ENCODE measurements around the gene TRAP1. TPM values are rescaled to one million over a fixed set of nuclear protein-coding genes. Genes with fewer than 3 reads are reported as not detected.

TRAP1 gene
- polyA plus RNA-seq, 1 donor from 2014 or later: 73.0 TPM

GRCh38 chr16:3736116-3736515 is 18.8 kb upstream of the TRAP1 start:
- no peaks in the 10 kb centered on the region for H3K9me3 ChIP-seq (ENCODE audit: low read length)
- H3K4me3 ChIP-seq (ENCODE audit: low read length): no peak overlapping the region
- no peak overlapping the region for H2AFZ ChIP-seq (ENCODE audit: low read depth, low read length)
- H3F3A ChIP-seq (ENCODE audit: insufficient read depth, low read length, poor library complexity, severe bottlenecking): no peaks in the 10 kb centered on the region
- H3K9ac ChIP-seq (ENCODE audit: low read length): no peak overlapping the region
- H3K9me2 ChIP-seq (ENCODE audit: insufficient read depth, low read length): no peaks in the 10 kb centered on the region
- H3K79me2 ChIP-seq (replicated peaks; ENCODE audit: insufficient read depth, low read length): no peaks in the 10 kb centered on the region
- no peaks in the 10 kb centered on the region for H3K27me3 ChIP-seq (ENCODE audit: insufficient read depth, low read depth, low read length)
- TF ChIP-seq EP300 (conservative IDR thresholded peaks at IDR 0.05; ENCODE audit: poor library complexity, severe bottlenecking) (no peak), EZH2 (IDR thresholded peaks at IDR 0.05; ENCODE audit: borderline replicate concordance, insufficient read depth, low read length, poor library complexity, severe bottlenecking) (no peak), RAD21 (conservative IDR thresholded peaks at IDR 0.05) (no peak), CTCF (IDR thresholded peaks at IDR 0.05; ENCODE audit: poor library complexity, severe bottlenecking) (no peak), POLR2AphosphoS5 (IDR thresholded peaks at IDR 0.05) (no peak), SMC3 (conservative IDR thresholded peaks at IDR 0.05; ENCODE audit: poor library complexity) (no peak), TAF1 (IDR thresholded peaks at IDR 0.05; ENCODE audit: low read depth) (no peak), MXI1 (conservative IDR thresholded peaks at IDR 0.05; ENCODE audit: poor library complexity, severe bottlenecking) (no peak), REST (IDR thresholded peaks at IDR 0.05; ENCODE audit: borderline replicate concordance) (no peak)
- H3K36me3 ChIP-seq (ENCODE audit: insufficient read depth, low read length): peaks cover 10% of the 10 kb centered on the region
- no peak overlapping the region for H3K4me2 ChIP-seq (ENCODE audit: low read length)
- no peaks in the 10 kb centered on the region for H4K20me1 ChIP-seq (ENCODE audit: insufficient read depth)
- no peak overlapping the region for H3K27ac ChIP-seq (ENCODE audit: low read length)

- Histone ChIP-seq H3K79me2 (replicated peaks; ENCODE audit: insufficient read depth, low read length) (no peaks in the 10 kb centered on the region), H3K4me3 (ENCODE audit: low read length) (no peak overlapping the region), H4K20me1 (ENCODE audit: insufficient read depth) (no peaks in the 10 kb centered on the region), H3K9me3 (ENCODE audit: low read length) (no peaks in the 10 kb centered on the region), H3F3A (ENCODE audit: insufficient read depth, low read length, poor library complexity, severe bottlenecking) (no peaks in the 10 kb centered on the region), H3K9ac (ENCODE audit: low read length) (no peak overlapping the region), H2AFZ (ENCODE audit: low read depth, low read length) (no peak overlapping the region), H3K4me2 (ENCODE audit: low read length) (no peak overlapping the region), H3K36me3 (ENCODE audit: insufficient read depth, low read length) (peaks cover 10% of the 10 kb centered on the region), H3K9me2 (ENCODE audit: insufficient read depth, low read length) (no peaks in the 10 kb centered on the region), H3K27me3 (ENCODE audit: insufficient read depth, low read depth, low read length) (no peaks in the 10 kb centered on the region), H3K27ac (ENCODE audit: low read length) (no peak overlapping the region)
- TF ChIP-seq REST (IDR thresholded peaks at IDR 0.05; ENCODE audit: borderline replicate concordance) (no peak), TAF1 (IDR thresholded peaks at IDR 0.05; ENCODE audit: low read depth) (no peak), CTCF (IDR thresholded peaks at IDR 0.05; ENCODE audit: poor library complexity, severe bottlenecking) (no peak), POLR2AphosphoS5 (IDR thresholded peaks at IDR 0.05) (no peak), SMC3 (conservative IDR thresholded peaks at IDR 0.05; ENCODE audit: poor library complexity) (no peak), MXI1 (conservative IDR thresholded peaks at IDR 0.05; ENCODE audit: poor library complexity, severe bottlenecking) (no peak), RAD21 (conservative IDR thresholded peaks at IDR 0.05) (no peak), EP300 (conservative IDR thresholded peaks at IDR 0.05; ENCODE audit: poor library complexity, severe bottlenecking) (no peak), EZH2 (IDR thresholded peaks at IDR 0.05; ENCODE audit: borderline replicate concordance, insufficient read depth, low read length, poor library complexity, severe bottlenecking) (no peak)
Measured at GRCh38 chr16:3735541-3735940, 18.2 kb upstream of the TRAP1 start.
